HCT116 (cell line): ENCODE data around the gene SIAH2. TPM values are rescaled to one million over a fixed set of nuclear protein-coding genes. Genes with fewer than 3 reads are reported as not detected.

Experiments
- ATAC-seq: fragments of 200-7000 bp; cut with Tn5 transposase; 2 replicates; pipeline ENCODE4 v1.9.1; 2020; ENCODE audit warnings: mild to moderate bottlenecking, moderate library complexity
- BruUV-seq: library from RNA; stranded (reverse); fragments of 400-500 nt; replicated peaks from 2 replicates; lab custom pipeline; 2021; lab: Mats Ljungman, UMichigan
- CTCF ChIA-PET: fragments of 300-600 bp; sonication (Branson Sonifier 250); formaldehyde crosslinking; loops from one replicate; lab custom pipeline; 2021; ENCODE audit warnings: antibody characterized with exemption; lab: Charles Lee
- POLR2A ChIA-PET: fragments of 300-600, 350-600 bp; sonication (Branson Sonifier 250); formaldehyde crosslinking; loops from one replicate; lab custom pipeline; 2021; ENCODE audit warnings: antibody characterized with exemption; lab: Charles Lee
- RAD21 ChIA-PET, 2 experiments: fragments of 300-600 bp; sonication (Branson Sonifier 250); formaldehyde crosslinking; loops; one replicate each; lab custom pipeline; 2023; ENCODE audit warnings: low total read pairs in 2 of 2; ENCODE audit not compliant: uncharacterized antibody in 2 of 2, unreplicated experiment in 2 of 2, low non-redundant PET in 1 of 2; lab: Charles Lee
- DNase-seq: peaks from one replicate; pipeline ENCODE4 v3.0.0-alpha.2; 2010; ENCODE audit warnings: low read depth, low spot score
- H2AFZ ChIP-seq: fragments of 200-600 bp; shearing (Covaris generic), sonication (generic); 2 replicates; pipeline ENCODE4 v1.6.1; 2017; ENCODE audit warnings: low read depth, mixed run types, mixed read lengths, antibody characterized with exemption, low read length; ENCODE audit not compliant: poor library complexity, severe bottlenecking
- H3K27ac ChIP-seq: 2 replicates; pipeline ENCODE4 v1.5.1; 2012; ENCODE audit warnings: low read depth, low read length
- H3K27me3 ChIP-seq: fragments of 200-600 bp; sonication (generic); 2 replicates; pipeline ENCODE4 v1.6.1; 2016; ENCODE audit warnings: mixed run types, low read length, mixed read lengths; ENCODE audit not compliant: insufficient read depth
- H3K36me3 ChIP-seq, 2 experiments: fragments of 200-500 bp in 1 of 2; fragments of 200-600 bp in 1 of 2; sonication (Bioruptor generic) in 1 of 2; sonication (generic) in 1 of 2; 2 replicates each; pipeline versions ENCODE4 v1.5.1 to v1.6.1; 2014 to 2016; ENCODE audit warnings: low read length in 2 of 2, inconsistent platforms in 1 of 2, mixed read lengths in 1 of 2, mixed run types in 1 of 2; ENCODE audit not compliant: insufficient read depth in 2 of 2, control insufficient read depth in 1 of 2
- H3K4me1 ChIP-seq, 2 experiments: fragments of 200-600 bp in 1 of 2; sonication (generic) in 1 of 2; 2 replicates each; pipeline versions ENCODE4 v1.5.1 to v1.6.1; 2012 to 2017; ENCODE audit warnings: low read length in 2 of 2, inconsistent platforms in 1 of 2, mild to moderate bottlenecking in 1 of 2, mixed read lengths in 1 of 2, mixed run types in 1 of 2, moderate library complexity in 1 of 2; ENCODE audit not compliant: insufficient read depth in 2 of 2, control insufficient read depth in 1 of 2
- H3K4me2 ChIP-seq: fragments of 200-600 bp; sonication (generic); 2 replicates; pipeline ENCODE4 v1.6.1; 2017; ENCODE audit warnings: mixed run types, low read length, mixed read lengths
- H3K4me3 ChIP-seq, 2 experiments: fragments of 200-600 bp in 1 of 2; sonication (generic) in 1 of 2; replicated peaks in 1 of 2; 2 replicates each; pipeline ENCODE4 v1.5.1; 2011 to 2016; ENCODE audit warnings: low read length in 2 of 2, control low read depth in 1 of 2, low read depth in 1 of 2, mild to moderate bottlenecking in 1 of 2, mixed read lengths in 1 of 2, mixed run types in 1 of 2
- H3K79me2 ChIP-seq: fragments of 200-600 bp; sonication (generic); 2 replicates; pipeline ENCODE4 v1.6.1; 2017; ENCODE audit warnings: mild to moderate bottlenecking, mixed run types, low read length, moderate library complexity, mixed read lengths; ENCODE audit not compliant: insufficient read depth
- H3K9ac ChIP-seq: fragments of 200-600 bp; sonication (generic); 2 replicates; pipeline ENCODE4 v1.6.1; 2016; ENCODE audit warnings: low read length, mixed read lengths
- H3K9me2 ChIP-seq: fragments of 200-600 bp; sonication (generic), shearing (Covaris generic); 2 replicates; pipeline ENCODE4 v1.6.1; 2017; ENCODE audit warnings: mixed run types, mild to moderate bottlenecking, moderate library complexity; ENCODE audit not compliant: insufficient read depth
- H3K9me3 ChIP-seq, 2 experiments: fragments of 200-500 bp in 1 of 2; fragments of 200-600 bp in 1 of 2; sonication (Bioruptor generic) in 1 of 2; sonication (generic) in 1 of 2; 2 replicates each; pipeline ENCODE4 v1.6.1; 2014 to 2017; ENCODE audit warnings: low read length in 2 of 2, mixed read lengths in 2 of 2, inconsistent platforms in 1 of 2, low read depth in 1 of 2, mild to moderate bottlenecking in 1 of 2, mixed run types in 1 of 2, moderate library complexity in 1 of 2; ENCODE audit not compliant: control insufficient read depth in 1 of 2, insufficient read depth in 1 of 2
- H4K20me1 ChIP-seq: fragments of 200-600 bp; sonication (generic), shearing (Covaris generic); 2 replicates; pipeline ENCODE4 v1.6.1; 2017; ENCODE audit warnings: mixed run types, mild to moderate bottlenecking, moderate library complexity; ENCODE audit not compliant: insufficient read depth
- CEBPB ChIP-seq: IDR thresholded peaks from 2 replicates; pipeline ENCODE4 v1.6.1; 2012; ENCODE audit warnings: low read depth
- JUND ChIP-seq: IDR thresholded peaks from 2 replicates; pipeline ENCODE4 v1.6.1; 2012
- POLR2A ChIP-seq: IDR thresholded peaks from 2 replicates; pipeline ENCODE4 v1.7.0; 2011; ENCODE audit warnings: borderline replicate concordance; ENCODE audit not compliant: insufficient read depth, insufficient read length; ENCODE audit errors: extremely low read depth
- RAD21 ChIP-seq: IDR thresholded peaks from 2 replicates; pipeline ENCODE4 v1.6.1; 2012; ENCODE audit warnings: low read depth, mild to moderate bottlenecking
- TCF7L2 ChIP-seq: IDR thresholded peaks from 2 replicates; pipeline ENCODE4 v1.7.0; 2011; ENCODE audit warnings: borderline replicate concordance, inconsistent platforms; ENCODE audit not compliant: insufficient read depth, insufficient read length; ENCODE audit errors: extremely low read depth
- ZNF274 ChIP-seq: fragments of 200-500 bp; sonication (Bioruptor generic); IDR thresholded peaks from 2 replicates; pipeline ENCODE4 v1.6.1; 2014; ENCODE audit warnings: mild to moderate bottlenecking, low read depth, low read length, inconsistent platforms
- intact Hi-C: fragments of 100-400 bp; cut with micrococcal nuclease; formaldehyde crosslinking; loops from 2 replicates; pipeline ENCODE4 v1.10.0; 2022
- total RNA-seq: library from RNA; stranded (reverse); gene quantifications from one replicate; pipeline ENCODE4 v1.2.1, GENCODE V29; 2021; ENCODE audit not compliant: unreplicated experiment
- TF ChIP-seq, protein P1 (sequence below): IDR thresholded peaks from 2 replicates; pipeline ENCODE4 v1.6.1; 2012
- TF ChIP-seq, protein P2 (sequence below), 3 experiments: fragments of 200-600 bp in 1 of 3; sonication (generic) in 1 of 3; IDR thresholded peaks in 2 of 3; conservative IDR thresholded peaks in 1 of 3; 2 replicates each; pipeline ENCODE4 v1.5.1; 2012 to 2017; ENCODE audit warnings: low read depth in 2 of 3, low read length in 2 of 3, antibody characterized with exemption in 1 of 3, borderline replicate concordance in 1 of 3, control low read depth in 1 of 3, mild to moderate bottlenecking in 1 of 3, mixed read lengths in 1 of 3, mixed run types in 1 of 3, moderate library complexity in 1 of 3; ENCODE audit not compliant: insufficient read depth in 1 of 3
- TF ChIP-seq, protein P3 (sequence below): IDR thresholded peaks from 2 replicates; pipeline ENCODE4 v1.6.1; 2012

The SIAH2 gene
- total RNA-seq, 1 experiment from 2014 or later = 39.9 TPM

- H3K27me3 ChIP-seq = no peaks in the 10 kb centered on the region
- BruUV-seq = no TSS peak
- H4K20me1 ChIP-seq = peaks cover 7% of the 10 kb centered on the region; the same call in 1 of the 2 replicates
- H3K9me2 ChIP-seq = no peaks in the 10 kb centered on the region
- peaks cover 12 to 32% of the 10 kb centered on the region in 2 experiments for H3K4me1 ChIP-seq
- no peak overlapping the region for H3K4me3 ChIP-seq
- POLR2A ChIA-PET = no interaction called here
- ATAC-seq = no peak
- CTCF ChIA-PET = no interaction called here
- H3K9ac ChIP-seq = no peak overlapping the region
- H3K27ac ChIP-seq = no peak overlapping the region
- intact Hi-C loops = no loop called here
- no peaks in the 10 kb centered on the region for H3K9me3 ChIP-seq
- peaks cover 97% of the 10 kb centered on the region for H3K79me2 ChIP-seq
- H2AFZ ChIP-seq = no peak overlapping the region
- H3K4me2 ChIP-seq = no peak overlapping the region
- RAD21 ChIA-PET = no interaction called here
- H3K36me3 ChIP-seq = 0 out of 4 replicates have a peak, but pooled peaks cover 3 to 4% of the 10 kb centered on the region in 2 experiments
- no peak for DNase-seq
- TF ChIP-seq, protein P1, sequence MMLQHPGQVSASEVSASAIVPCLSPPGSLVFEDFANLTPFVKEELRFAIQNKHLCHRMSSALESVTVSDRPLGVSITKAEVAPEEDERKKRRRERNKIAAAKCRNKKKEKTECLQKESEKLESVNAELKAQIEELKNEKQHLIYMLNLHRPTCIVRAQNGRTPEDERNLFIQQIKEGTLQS = no peak
- TF ChIP-seq RAD21 = no peak
- no peak for TF ChIP-seq TCF7L2
- no peak for TF ChIP-seq CEBPB
- TF ChIP-seq, protein P2, sequence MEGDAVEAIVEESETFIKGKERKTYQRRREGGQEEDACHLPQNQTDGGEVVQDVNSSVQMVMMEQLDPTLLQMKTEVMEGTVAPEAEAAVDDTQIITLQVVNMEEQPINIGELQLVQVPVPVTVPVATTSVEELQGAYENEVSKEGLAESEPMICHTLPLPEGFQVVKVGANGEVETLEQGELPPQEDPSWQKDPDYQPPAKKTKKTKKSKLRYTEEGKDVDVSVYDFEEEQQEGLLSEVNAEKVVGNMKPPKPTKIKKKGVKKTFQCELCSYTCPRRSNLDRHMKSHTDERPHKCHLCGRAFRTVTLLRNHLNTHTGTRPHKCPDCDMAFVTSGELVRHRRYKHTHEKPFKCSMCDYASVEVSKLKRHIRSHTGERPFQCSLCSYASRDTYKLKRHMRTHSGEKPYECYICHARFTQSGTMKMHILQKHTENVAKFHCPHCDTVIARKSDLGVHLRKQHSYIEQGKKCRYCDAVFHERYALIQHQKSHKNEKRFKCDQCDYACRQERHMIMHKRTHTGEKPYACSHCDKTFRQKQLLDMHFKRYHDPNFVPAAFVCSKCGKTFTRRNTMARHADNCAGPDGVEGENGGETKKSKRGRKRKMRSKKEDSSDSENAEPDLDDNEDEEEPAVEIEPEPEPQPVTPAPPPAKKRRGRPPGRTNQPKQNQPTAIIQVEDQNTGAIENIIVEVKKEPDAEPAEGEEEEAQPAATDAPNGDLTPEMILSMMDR (IDR thresholded peaks at IDR 0.05 in 2 of 3, conservative IDR thresholded peaks at IDR 0.05 in 1 of 3; ENCODE audit: borderline replicate concordance in 1 of 3, insufficient read depth in 1 of 3, low read depth in 2 of 3, low read length in 2 of 3) = no peak
- no peak for TF ChIP-seq JUND
- TF ChIP-seq ZNF274 = no peak
- TF ChIP-seq POLR2A = no peak
- TF ChIP-seq, protein P3, sequence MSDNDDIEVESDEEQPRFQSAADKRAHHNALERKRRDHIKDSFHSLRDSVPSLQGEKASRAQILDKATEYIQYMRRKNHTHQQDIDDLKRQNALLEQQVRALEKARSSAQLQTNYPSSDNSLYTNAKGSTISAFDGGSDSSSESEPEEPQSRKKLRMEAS = no peak
- TF ChIP-seq, all 23 proteins: peak for 0
These were observed 5.6 kb downstream of the SIAH2 start for GRCh38 chr3:150757364-150757763.
